Loucy (cell line): Measurements from ENCODE around the gene TMEM106A.

Experiments used
- EZH2phosphoT487 ChIP-seq: fragments of 200-600 bp; IDR thresholded peaks from 2 replicates; pipeline ENCODE4 v1.6.1; 2018; ENCODE audit warnings: antibody characterized with exemption, mild to moderate bottlenecking, moderate library complexity, borderline replicate concordance
- TF ChIP-seq, protein P1 (sequence below): fragments of 200-600 bp; sonication (generic); conservative IDR thresholded peaks from 2 replicates; pipeline ENCODE4 v1.5.1; 2014; ENCODE audit warnings: mild to moderate bottlenecking, antibody characterized with exemption, low read length

DNA sequence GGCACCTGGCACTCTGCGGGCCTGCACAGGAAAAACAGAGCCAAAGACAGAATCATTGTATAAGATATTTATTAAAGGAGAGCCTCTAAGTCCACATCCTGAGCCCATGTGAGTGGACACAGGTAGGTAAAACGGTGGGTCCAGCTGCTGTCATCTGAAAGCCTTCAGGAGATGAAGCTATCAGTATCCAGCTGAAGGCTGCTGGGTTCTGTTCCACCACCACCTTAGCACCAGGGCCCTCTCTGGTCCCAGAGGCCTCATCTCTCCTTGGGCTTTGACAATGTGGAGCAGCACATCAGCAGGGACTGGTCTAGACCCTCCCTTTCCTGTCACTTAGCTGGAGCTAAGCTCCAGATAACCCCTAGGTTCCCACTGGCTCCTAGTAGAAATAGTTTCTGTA lies 7.3 kb downstream of the TMEM106A start:
- TF ChIP-seq, protein P1, sequence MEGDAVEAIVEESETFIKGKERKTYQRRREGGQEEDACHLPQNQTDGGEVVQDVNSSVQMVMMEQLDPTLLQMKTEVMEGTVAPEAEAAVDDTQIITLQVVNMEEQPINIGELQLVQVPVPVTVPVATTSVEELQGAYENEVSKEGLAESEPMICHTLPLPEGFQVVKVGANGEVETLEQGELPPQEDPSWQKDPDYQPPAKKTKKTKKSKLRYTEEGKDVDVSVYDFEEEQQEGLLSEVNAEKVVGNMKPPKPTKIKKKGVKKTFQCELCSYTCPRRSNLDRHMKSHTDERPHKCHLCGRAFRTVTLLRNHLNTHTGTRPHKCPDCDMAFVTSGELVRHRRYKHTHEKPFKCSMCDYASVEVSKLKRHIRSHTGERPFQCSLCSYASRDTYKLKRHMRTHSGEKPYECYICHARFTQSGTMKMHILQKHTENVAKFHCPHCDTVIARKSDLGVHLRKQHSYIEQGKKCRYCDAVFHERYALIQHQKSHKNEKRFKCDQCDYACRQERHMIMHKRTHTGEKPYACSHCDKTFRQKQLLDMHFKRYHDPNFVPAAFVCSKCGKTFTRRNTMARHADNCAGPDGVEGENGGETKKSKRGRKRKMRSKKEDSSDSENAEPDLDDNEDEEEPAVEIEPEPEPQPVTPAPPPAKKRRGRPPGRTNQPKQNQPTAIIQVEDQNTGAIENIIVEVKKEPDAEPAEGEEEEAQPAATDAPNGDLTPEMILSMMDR = no peak
- no peak for TF ChIP-seq EZH2phosphoT487
